AG04449 (cell line): ENCODE results near the gene NCLN.

Experiments
- CTCF ChIA-PET: fragments of 350-600 bp; formaldehyde crosslinking; extraction: SDS; loops from one replicate; lab custom pipeline; 2021; ENCODE audit warnings: antibody characterized with exemption; lab: Yijun Ruan, JAX
- POLR2A ChIA-PET: fragments of 400-600, 350-600 bp; formaldehyde crosslinking; extraction: SDS; loops from one replicate; lab custom pipeline; 2020; ENCODE audit warnings: antibody characterized with exemption, inconsistent platforms; lab: Yijun Ruan, JAX
- DNase-seq: peaks from one replicate; pipeline ENCODE4 v3.0.0-alpha.2; 2010; ENCODE audit warnings: low read depth, low spot score
- H3K4me3 ChIP-seq: 2 replicates; pipeline ENCODE4 v1.5.1; 2011; ENCODE audit warnings: low read depth, mild to moderate bottlenecking, control low read depth, low read length
- TF ChIP-seq, protein P1 (sequence below): IDR thresholded peaks from one replicate; pipeline ENCODE4 v1.5.1; 2011; ENCODE audit warnings: mild to moderate bottlenecking, moderate library complexity, low read length, control low read depth, inconsistent platforms; ENCODE audit not compliant: insufficient read depth; ENCODE audit errors: missing control alignments

Gene NCLN

DNA sequence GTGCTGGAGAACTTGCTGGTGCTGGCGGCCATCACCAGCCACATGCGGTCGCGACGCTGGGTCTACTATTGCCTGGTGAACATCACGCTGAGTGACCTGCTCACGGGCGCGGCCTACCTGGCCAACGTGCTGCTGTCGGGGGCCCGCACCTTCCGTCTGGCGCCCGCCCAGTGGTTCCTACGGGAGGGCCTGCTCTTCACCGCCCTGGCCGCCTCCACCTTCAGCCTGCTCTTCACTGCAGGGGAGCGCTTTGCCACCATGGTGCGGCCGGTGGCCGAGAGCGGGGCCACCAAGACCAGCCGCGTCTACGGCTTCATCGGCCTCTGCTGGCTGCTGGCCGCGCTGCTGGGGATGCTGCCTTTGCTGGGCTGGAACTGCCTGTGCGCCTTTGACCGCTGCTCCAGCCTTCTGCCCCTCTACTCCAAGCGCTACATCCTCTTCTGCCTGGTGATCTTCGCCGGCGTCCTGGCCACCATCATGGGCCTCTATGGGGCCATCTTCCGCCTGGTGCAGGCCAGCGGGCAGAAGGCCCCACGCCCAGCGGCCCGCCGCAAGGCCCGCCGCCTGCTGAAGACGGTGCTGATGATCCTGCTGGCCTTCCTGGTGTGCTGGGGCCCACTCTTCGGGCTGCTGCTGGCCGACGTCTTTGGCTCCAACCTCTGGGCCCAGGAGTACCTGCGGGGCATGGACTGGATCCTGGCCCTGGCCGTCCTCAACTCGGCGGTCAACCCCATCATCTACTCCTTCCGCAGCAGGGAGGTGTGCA is 6.6 kb upstream of the NCLN start:
- no peak for DNase-seq
- TF ChIP-seq, protein P1, sequence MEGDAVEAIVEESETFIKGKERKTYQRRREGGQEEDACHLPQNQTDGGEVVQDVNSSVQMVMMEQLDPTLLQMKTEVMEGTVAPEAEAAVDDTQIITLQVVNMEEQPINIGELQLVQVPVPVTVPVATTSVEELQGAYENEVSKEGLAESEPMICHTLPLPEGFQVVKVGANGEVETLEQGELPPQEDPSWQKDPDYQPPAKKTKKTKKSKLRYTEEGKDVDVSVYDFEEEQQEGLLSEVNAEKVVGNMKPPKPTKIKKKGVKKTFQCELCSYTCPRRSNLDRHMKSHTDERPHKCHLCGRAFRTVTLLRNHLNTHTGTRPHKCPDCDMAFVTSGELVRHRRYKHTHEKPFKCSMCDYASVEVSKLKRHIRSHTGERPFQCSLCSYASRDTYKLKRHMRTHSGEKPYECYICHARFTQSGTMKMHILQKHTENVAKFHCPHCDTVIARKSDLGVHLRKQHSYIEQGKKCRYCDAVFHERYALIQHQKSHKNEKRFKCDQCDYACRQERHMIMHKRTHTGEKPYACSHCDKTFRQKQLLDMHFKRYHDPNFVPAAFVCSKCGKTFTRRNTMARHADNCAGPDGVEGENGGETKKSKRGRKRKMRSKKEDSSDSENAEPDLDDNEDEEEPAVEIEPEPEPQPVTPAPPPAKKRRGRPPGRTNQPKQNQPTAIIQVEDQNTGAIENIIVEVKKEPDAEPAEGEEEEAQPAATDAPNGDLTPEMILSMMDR, result no peak
- CTCF ChIA-PET, result no interaction called here
- no peak overlapping the region for H3K4me3 ChIP-seq
- POLR2A ChIA-PET, result no interaction called here

DNA sequence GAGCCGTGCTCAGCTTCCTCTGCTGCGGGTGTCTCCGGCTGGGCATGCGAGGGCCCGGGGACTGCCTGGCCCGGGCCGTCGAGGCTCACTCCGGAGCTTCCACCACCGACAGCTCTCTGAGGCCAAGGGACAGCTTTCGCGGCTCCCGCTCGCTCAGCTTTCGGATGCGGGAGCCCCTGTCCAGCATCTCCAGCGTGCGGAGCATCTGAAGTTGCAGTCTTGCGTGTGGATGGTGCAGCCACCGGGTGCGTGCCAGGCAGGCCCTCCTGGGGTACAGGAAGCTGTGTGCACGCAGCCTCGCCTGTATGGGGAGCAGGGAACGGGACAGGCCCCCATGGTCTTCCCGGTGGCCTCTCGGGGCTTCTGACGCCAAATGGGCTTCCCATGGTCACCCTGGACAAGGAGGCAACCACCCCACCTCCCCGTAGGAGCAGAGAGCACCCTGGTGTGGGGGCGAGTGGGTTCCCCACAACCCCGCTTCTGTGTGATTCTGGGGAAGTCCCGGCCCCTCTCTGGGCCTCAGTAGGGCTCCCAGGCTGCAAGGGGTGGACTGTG is 5.9 kb upstream of the NCLN start:
- TF ChIP-seq, protein P1, result no peak
- DNase-seq, result no peak
- no peak overlapping the region for H3K4me3 ChIP-seq
- ChIA-PET POLR2A (no interaction called here), CTCF (no interaction called here)

DNA sequence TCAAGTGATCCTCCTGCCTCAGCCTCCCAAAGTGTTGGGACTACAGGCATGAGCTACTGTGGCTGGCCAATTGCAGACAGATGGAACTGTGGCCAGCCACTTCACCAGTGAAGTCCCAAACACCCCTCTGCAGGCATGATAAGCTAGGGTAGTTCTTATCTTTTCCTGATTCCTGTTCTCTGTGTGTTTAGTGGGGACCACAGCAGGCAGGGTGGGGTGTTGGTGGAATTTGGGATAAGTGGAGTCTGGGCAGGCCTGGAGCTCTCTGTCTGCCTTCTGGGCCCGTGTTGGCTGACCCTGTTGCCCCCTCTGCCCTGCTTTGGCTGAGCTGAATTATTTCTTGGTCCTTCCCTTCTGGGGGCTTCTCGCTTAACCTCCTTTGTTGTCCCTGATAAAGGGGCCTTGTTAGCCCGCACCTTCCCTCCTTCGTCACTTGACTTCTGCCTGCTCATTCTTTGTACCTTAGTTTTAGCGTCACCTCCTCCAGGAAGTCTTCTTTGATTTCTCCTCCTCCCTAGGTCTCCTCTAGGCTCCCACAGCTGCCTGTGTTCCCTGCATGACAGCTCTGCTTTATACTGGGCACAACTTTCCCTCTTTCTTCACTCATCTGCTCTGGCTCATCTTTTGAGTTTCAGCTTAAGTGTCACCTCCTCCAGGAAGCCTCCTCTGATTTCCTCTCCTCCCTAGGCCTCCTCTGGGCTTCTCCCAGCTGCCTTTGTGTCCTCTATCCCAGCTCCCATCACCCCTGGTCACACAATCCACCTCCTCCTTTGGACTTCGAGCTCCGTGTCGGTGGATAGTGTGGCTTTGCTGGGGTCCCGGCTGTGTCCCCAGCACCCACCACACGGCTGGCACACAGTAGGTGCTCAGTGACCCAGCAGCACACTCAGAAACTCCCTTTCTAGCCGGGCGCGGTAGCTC is 1.7 kb upstream of the NCLN start:
- ChIA-PET CTCF (interaction anchor here (0.5 to 4.9 kb wide), 6 partner anchors 20 to 232 kb away, joined by 4 to 16 read pairs (median 8); no protein-coding TSS in a partner anchor), POLR2A (interaction anchor here (1.1 kb wide), 1 partner anchor 234 kb away, joined by 4 read pairs; no protein-coding TSS in a partner anchor)
- H3K4me3 ChIP-seq, result no peak overlapping the region
- DNase-seq, result no peak
- TF ChIP-seq, protein P1, result no peak

DNA sequence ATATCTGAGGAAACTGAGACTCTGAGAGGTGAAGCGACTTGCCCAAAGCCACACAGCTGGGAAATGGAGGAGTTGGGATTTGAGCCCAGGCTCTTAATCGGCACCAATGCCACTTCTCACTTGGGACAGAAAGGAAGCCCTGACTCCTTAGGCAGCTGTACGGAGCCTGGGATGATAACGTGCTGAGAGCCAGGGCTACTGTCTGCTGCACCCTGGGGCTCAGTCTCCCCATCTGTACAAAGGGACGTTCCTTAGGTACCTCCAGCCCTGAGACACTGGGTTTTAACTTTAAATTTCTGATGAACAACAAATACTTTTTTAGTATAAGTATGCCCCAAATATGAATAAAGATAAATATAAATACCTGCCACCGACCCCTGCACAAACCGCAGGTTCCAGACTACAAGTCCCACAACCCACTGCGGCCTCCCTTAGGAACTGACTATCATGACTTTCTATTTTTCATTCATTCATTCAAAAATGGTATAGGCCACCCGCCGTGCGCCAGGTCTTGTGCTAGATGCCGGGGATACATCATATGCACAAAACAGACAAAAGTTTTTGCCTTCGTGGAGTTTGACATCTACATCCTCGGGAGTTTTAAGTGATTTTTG is 776 bp upstream of the NCLN start:
- H3K4me3 ChIP-seq, result peak overlapping the region; percentile 86
- ChIA-PET CTCF (interaction anchor here (0.7 to 4.9 kb wide), 6 partner anchors 21 to 233 kb away, joined by 3 to 16 read pairs (median 8); no protein-coding TSS in a partner anchor), POLR2A (interaction anchor here (1.1 kb wide), 1 partner anchor 235 kb away, joined by 4 read pairs; no protein-coding TSS in a partner anchor)
- TF ChIP-seq, protein P1, result no peak
- DNase-seq, result no peak

DNA sequence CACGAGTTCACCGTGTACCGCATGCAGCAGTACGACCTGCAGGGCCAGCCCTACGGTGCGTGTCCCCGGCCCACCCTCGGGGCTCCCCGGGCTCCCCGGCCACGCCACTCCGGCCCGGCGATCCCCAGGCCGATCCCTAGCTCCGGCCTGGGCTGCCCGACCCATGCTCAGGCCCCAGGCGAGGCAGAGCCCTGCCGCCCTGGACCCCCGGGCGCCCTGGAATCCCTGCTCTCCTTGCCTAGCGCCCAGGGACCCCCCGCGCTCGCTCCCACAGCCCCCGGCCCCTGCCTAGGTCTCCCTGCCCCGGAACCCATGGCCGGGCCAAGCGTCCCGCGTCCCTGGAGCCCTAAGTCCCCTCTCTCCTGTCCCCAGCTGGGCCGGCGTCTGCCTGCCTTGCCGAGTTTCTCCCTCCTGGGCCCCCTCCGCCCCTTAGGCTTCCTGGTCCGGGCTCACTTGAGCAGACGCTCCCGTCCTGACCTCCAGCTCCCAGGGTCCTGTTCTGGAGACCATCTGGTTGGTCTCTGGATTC is 494 bp downstream of the NCLN start:
- DNase-seq, result no peak
- ChIA-PET CTCF (interaction anchor here (0.7 to 4.9 kb wide), 2 partner anchors 57 to 110 kb away, joined by 3 to 16 read pairs; no protein-coding TSS in a partner anchor), POLR2A (no interaction called here)

More for the DNA sequence above, 494 bp downstream of the NCLN start:
- peak overlapping the region; percentile 86 for H3K4me3 ChIP-seq
- TF ChIP-seq, protein P1, result no peak
